HepG2 (cell line): ENCODE results near the gene ALPK3. TPM values are rescaled to one million over a fixed set of nuclear protein-coding genes. Genes with fewer than 3 reads are reported as not detected.
A peak's percentile ranks its signal among the peaks of the same experiment; 100 is the strongest.

Experiments
- CBX2 ChIP-seq, 2 experiments: fragments of 200-600 bp in 1 of 2; sonication (generic); formaldehyde crosslinking in 1 of 2; IDR thresholded peaks; 2 replicates each; pipeline versions ENCODE4 v1.7.0 to v1.8.1; 2018 to 2022; ENCODE audit warnings: low read depth in 2 of 2, low read length in 1 of 2, mild to moderate bottlenecking in 1 of 2, missing genetic modification reagents in 1 of 2
- HMG20B ChIP-seq: conservative IDR thresholded peaks from 2 replicates; pipeline ENCODE4 v1.6.1; 2016; ENCODE audit warnings: missing genetic modification reagents, missing compliant biosample characterization
- NR2F2 ChIP-seq: IDR thresholded peaks from 2 replicates; pipeline ENCODE4 v1.6.1; 2012; ENCODE audit warnings: low read depth, inconsistent platforms, borderline replicate concordance
- RARG ChIP-seq: sonication (generic); formaldehyde crosslinking; IDR thresholded peaks from 2 replicates; pipeline ENCODE4 v1.4.0; 2020; ENCODE audit warnings: low read depth, mild to moderate bottlenecking, missing genetic modification reagents
- SSRP1 ChIP-seq: IDR thresholded peaks from 2 replicates; pipeline ENCODE4 v1.6.1; 2016; ENCODE audit warnings: control low read depth
- ZNF12 ChIP-seq: sonication (generic); formaldehyde crosslinking; IDR thresholded peaks from 2 replicates; pipeline ENCODE4 v1.5.0; 2020; ENCODE audit warnings: missing genetic modification reagents
- ZNF329 ChIP-seq: sonication (generic); formaldehyde crosslinking; IDR thresholded peaks from 2 replicates; pipeline ENCODE4 v1.9.0; 2021; ENCODE audit warnings: low read depth, mild to moderate bottlenecking, missing genetic modification reagents
- ZNF343 ChIP-seq: sonication (generic); formaldehyde crosslinking; IDR thresholded peaks from 2 replicates; pipeline ENCODE4 v1.4.0; 2020; ENCODE audit warnings: mild to moderate bottlenecking, missing genetic modification reagents
- ZNF430 ChIP-seq: sonication (generic); formaldehyde crosslinking; IDR thresholded peaks from 2 replicates; pipeline ENCODE4 v1.9.0; 2021; ENCODE audit warnings: mild to moderate bottlenecking, missing genetic modification reagents
- ZNF543 ChIP-seq: sonication (generic); formaldehyde crosslinking; IDR thresholded peaks from 2 replicates; pipeline ENCODE4 v1.4.0; 2020; ENCODE audit warnings: mild to moderate bottlenecking, missing genetic modification reagents
- polyA plus RNA-seq, 8 experiments: library from polyadenylated mRNA; depleted of rRNA in 3 of 8; stranded (reverse) in 7 of 8; unstranded in 1 of 8; fragments of >200 nt; fragmentation: Illumina TruSeq in 4 of 8; extraction: Trizol in 4 of 8; gene quantifications; 2 replicates each; pipeline versions ENCODE4 v1.2.1 to v1.2.3, GENCODE V29; 2011 to 2016; ENCODE audit warnings: low read depth in 4 of 8, missing spikeins in 1 of 8, mixed read lengths in 1 of 8; ENCODE audit not compliant: insufficient read depth in 1 of 8
- total RNA-seq, 5 experiments: library from RNA; depleted of rRNA; stranded (reverse); fragments of >200 nt; fragmentation: Illumina TruSeq; extraction: Trizol; gene quantifications; 2 replicates each; pipeline ENCODE4 v1.2.3, GENCODE V29; 2016; ENCODE audit warnings: low read depth in 1 of 5
- TF ChIP-seq, protein P1 (sequence below): sonication (generic); formaldehyde crosslinking; IDR thresholded peaks from 2 replicates; pipeline ENCODE4 v1.5.0; 2020; ENCODE audit warnings: missing genetic modification reagents
- TF ChIP-seq, protein P2 (sequence below): sonication (generic); formaldehyde crosslinking; IDR thresholded peaks from 2 replicates; pipeline ENCODE4 v1.5.0; 2020; ENCODE audit warnings: missing genetic modification reagents
- TF ChIP-seq, protein P3 (sequence below): sonication (generic); formaldehyde crosslinking; conservative IDR thresholded peaks from 2 replicates; pipeline ENCODE4 v1.8.0; 2022; ENCODE audit warnings: missing genetic modification reagents
- TF ChIP-seq, protein P4 (sequence below): sonication (generic); formaldehyde crosslinking; IDR thresholded peaks from 2 replicates; pipeline ENCODE4 v1.9.0; 2022; ENCODE audit warnings: missing genetic modification reagents, mild to moderate bottlenecking, borderline replicate concordance
- TF ChIP-seq, protein P5 (sequence below): sonication (generic); formaldehyde crosslinking; IDR thresholded peaks from 2 replicates; pipeline ENCODE4 v1.4.0; 2020; ENCODE audit warnings: missing genetic modification reagents
- TF ChIP-seq, protein P6 (sequence below): sonication (generic); formaldehyde crosslinking; IDR thresholded peaks from 2 replicates; pipeline ENCODE4 v1.8.1; 2022; ENCODE audit warnings: low read depth, mild to moderate bottlenecking, missing genetic modification reagents

ALPK3 gene
- total and polyA plus RNA-seq, 2 of the 13 experiments (the other 11 are each of a cell fraction or from before 2014, with no cell fraction given), result 0.04 to 0.42 TPM

DNA sequence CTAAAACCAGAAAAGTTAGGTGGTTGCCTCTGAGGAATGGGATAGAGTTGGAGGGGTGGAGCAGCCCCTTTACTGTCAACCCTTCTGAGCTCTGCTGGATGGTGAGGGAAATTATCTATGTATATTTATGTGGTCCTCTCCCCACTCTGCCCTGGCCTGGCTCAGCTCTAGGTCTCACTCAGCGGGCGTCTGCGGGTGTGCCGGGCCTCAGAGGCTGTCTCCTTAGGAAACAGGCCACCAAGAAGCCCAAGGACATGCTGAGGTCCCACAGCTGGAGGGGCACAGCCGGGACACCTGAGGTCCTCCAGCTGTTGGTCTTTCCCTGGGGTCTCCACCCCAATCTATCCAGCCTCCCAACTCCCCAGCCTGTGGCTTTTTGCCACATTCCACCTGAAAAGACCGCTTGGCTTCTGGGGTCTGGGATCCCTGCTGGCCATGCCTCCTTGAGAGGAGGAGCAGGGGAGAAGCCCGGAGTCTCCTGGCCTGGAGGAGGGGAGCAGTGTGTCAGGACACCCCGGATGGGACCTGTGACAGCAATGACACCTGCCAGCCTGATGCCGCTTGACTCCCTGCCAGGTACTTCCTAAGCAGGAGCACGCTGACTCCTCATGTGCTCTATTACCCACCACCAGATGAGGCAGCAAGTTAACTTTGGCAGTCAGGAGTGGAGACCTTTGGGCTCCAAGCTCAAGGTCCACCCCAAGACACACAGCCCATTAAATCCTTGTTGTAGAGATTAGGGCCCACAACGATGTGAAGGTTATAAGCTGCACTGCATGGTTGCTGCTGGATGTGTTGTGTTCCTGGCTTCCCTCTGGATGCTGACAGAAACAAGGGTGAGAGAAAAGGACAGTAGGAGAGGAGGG, 67.0 kb downstream of the ALPK3 start, which contains the start of gene SLC28A1 (continued):
- TF ChIP-seq, protein P1, sequence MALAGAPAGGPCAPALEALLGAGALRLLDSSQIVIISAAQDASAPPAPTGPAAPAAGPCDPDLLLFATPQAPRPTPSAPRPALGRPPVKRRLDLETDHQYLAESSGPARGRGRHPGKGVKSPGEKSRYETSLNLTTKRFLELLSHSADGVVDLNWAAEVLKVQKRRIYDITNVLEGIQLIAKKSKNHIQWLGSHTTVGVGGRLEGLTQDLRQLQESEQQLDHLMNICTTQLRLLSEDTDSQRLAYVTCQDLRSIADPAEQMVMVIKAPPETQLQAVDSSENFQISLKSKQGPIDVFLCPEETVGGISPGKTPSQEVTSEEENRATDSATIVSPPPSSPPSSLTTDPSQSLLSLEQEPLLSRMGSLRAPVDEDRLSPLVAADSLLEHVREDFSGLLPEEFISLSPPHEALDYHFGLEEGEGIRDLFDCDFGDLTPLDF (CRISPR knock-in tag), result no peak
- no peak for TF ChIP-seq ZNF329 (CRISPR knock-in tag)
- TF ChIP-seq, protein P2, sequence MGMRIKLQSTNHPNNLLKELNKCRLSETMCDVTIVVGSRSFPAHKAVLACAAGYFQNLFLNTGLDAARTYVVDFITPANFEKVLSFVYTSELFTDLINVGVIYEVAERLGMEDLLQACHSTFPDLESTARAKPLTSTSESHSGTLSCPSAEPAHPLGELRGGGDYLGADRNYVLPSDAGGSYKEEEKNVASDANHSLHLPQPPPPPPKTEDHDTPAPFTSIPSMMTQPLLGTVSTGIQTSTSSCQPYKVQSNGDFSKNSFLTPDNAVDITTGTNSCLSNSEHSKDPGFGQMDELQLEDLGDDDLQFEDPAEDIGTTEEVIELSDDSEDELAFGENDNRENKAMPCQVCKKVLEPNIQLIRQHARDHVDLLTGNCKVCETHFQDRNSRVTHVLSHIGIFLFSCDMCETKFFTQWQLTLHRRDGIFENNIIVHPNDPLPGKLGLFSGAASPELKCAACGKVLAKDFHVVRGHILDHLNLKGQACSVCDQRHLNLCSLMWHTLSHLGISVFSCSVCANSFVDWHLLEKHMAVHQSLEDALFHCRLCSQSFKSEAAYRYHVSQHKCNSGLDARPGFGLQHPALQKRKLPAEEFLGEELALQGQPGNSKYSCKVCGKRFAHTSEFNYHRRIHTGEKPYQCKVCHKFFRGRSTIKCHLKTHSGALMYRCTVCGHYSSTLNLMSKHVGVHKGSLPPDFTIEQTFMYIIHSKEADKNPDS, result no peak
- no peak for TF ChIP-seq NR2F2
- TF ChIP-seq, protein P3, sequence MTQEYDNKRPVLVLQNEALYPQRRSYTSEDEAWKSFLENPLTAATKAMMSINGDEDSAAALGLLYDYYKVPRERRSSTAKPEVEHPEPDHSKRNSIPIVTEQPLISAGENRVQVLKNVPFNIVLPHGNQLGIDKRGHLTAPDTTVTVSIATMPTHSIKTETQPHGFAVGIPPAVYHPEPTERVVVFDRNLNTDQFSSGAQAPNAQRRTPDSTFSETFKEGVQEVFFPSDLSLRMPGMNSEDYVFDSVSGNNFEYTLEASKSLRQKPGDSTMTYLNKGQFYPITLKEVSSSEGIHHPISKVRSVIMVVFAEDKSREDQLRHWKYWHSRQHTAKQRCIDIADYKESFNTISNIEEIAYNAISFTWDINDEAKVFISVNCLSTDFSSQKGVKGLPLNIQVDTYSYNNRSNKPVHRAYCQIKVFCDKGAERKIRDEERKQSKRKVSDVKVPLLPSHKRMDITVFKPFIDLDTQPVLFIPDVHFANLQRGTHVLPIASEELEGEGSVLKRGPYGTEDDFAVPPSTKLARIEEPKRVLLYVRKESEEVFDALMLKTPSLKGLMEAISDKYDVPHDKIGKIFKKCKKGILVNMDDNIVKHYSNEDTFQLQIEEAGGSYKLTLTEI (CRISPR knock-in tag), result no peak
- no peak for TF ChIP-seq HMG20B (CRISPR knock-in tag)
- no peak for TF ChIP-seq RARG (CRISPR knock-in tag)
- TF ChIP-seq, protein P4, sequence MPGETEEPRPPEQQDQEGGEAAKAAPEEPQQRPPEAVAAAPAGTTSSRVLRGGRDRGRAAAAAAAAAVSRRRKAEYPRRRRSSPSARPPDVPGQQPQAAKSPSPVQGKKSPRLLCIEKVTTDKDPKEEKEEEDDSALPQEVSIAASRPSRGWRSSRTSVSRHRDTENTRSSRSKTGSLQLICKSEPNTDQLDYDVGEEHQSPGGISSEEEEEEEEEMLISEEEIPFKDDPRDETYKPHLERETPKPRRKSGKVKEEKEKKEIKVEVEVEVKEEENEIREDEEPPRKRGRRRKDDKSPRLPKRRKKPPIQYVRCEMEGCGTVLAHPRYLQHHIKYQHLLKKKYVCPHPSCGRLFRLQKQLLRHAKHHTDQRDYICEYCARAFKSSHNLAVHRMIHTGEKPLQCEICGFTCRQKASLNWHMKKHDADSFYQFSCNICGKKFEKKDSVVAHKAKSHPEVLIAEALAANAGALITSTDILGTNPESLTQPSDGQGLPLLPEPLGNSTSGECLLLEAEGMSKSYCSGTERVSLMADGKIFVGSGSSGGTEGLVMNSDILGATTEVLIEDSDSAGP (CRISPR knock-in tag), result peak; percentile 21; the same call in 1 of the 2 replicates
- TF ChIP-seq, protein P5, sequence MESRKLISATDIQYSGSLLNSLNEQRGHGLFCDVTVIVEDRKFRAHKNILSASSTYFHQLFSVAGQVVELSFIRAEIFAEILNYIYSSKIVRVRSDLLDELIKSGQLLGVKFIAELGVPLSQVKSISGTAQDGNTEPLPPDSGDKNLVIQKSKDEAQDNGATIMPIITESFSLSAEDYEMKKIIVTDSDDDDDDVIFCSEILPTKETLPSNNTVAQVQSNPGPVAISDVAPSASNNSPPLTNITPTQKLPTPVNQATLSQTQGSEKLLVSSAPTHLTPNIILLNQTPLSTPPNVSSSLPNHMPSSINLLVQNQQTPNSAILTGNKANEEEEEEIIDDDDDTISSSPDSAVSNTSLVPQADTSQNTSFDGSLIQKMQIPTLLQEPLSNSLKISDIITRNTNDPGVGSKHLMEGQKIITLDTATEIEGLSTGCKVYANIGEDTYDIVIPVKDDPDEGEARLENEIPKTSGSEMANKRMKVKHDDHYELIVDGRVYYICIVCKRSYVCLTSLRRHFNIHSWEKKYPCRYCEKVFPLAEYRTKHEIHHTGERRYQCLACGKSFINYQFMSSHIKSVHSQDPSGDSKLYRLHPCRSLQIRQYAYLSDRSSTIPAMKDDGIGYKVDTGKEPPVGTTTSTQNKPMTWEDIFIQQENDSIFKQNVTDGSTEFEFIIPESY (CRISPR knock-in tag), result peak; percentile 48; the same call in 1 of the 2 replicates
- TF ChIP-seq ZNF12, result 0 out of 2 replicates have a peak, but pooled peaks have one; percentile 35
- no peak for TF ChIP-seq SSRP1 (CRISPR knock-in tag)
- no peak for TF ChIP-seq ZNF543 (CRISPR knock-in tag)
- TF ChIP-seq, protein P6, sequence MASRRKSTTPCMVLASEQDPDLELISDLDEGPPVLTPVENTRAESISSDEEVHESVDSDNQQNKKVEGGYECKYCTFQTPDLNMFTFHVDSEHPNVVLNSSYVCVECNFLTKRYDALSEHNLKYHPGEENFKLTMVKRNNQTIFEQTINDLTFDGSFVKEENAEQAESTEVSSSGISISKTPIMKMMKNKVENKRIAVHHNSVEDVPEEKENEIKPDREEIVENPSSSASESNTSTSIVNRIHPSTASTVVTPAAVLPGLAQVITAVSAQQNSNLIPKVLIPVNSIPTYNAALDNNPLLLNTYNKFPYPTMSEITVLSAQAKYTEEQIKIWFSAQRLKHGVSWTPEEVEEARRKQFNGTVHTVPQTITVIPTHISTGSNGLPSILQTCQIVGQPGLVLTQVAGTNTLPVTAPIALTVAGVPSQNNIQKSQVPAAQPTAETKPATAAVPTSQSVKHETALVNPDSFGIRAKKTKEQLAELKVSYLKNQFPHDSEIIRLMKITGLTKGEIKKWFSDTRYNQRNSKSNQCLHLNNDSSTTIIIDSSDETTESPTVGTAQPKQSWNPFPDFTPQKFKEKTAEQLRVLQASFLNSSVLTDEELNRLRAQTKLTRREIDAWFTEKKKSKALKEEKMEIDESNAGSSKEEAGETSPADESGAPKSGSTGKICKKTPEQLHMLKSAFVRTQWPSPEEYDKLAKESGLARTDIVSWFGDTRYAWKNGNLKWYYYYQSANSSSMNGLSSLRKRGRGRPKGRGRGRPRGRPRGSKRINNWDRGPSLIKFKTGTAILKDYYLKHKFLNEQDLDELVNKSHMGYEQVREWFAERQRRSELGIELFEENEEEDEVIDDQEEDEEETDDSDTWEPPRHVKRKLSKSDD (CRISPR knock-in tag), result no peak
- no peak for TF ChIP-seq ZNF430
- TF ChIP-seq ZNF343 (CRISPR knock-in tag), result no peak
- TF ChIP-seq CBX2 (IDR thresholded peaks at IDR 0.05; ENCODE audit: low read depth, low read length), result no peak
- no peak for TF ChIP-seq CBX2 (CRISPR knock-in tag; IDR thresholded peaks at IDR 0.05; ENCODE audit: low read depth)
